ENCODE data around the gene VSIR.

DNA sequence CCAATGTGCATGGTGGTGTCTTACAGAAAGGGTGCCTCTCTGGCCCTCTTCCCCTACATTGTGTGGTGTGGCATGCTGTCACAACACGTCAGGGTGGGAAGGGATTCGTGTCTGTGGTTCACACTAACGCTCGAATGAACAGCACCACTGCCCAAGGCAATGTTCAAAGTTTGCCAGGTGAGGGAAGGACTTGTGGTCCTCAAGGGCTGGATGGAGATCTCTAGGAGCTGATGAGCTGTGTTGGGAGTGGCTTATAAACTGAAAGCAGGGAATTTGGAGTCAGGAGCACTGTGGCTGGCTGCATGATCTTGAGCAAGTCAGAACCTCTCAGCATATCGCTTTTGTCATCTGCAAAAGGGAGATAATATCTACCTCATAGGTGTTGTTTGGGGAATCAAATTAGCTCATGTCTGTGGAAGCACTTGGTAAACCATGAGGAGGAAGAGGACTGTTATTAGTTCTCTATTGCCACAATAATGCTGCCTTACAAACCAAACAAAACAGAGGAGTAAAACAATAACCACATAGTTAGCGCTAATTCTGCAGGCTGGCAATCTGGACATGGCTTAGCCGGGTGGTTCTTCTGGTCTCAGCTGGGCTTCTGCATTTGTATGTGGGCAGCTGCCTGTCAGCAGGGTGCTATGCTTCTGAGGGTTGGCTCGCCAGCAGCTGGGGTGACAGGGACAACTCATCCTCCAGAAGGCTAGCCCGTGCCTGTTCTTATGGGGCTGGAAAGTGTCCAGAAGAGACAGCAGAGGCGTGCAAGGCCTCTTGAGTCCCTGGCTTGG, 30.8 kb downstream of the VSIR start:
- TF ChIP-seq CTCF (IDR thresholded peaks at IDR 0.05): no peak
- no peak for TF ChIP-seq POLR2A (IDR thresholded peaks at IDR 0.05)

Data from heart left ventricle (tissue), 13 donors.